ENCODE data around the gene PTGDR. TPM values are rescaled to one million over a fixed set of nuclear protein-coding genes. Genes with fewer than 3 reads are reported as not detected.

Gene PTGDR
- total and polyA plus RNA-seq, 2 of the 8 experiments (the other 6 are each of a cell fraction or from before 2014, with no cell fraction given), result 0.22 to 0.83 TPM

DNA sequence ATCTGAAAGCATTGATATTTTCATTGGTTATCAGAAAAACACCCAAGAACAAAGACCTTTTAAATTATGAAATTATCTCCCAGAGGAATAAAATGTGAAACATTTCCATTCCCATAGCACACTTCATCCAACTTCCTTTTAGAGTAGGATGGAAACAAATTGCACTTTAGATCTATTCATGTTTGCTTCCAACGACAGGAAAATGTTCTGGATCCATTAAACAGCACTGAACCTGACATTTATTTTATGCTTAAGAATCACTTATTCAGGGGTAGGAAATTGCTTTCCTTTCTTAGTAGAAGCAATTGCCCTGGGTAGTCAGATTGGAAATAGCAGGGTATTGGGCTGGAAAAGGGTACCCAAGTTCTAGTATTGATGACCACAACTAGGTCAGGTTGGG is 28.8 kb upstream of the PTGDR start (continued):
- TF ChIP-seq EZH2 (IDR thresholded peaks at IDR 0.05; ENCODE audit: low read depth, low read length, severe bottlenecking) (no peak), POLR2AphosphoS5 (IDR thresholded peaks at IDR 0.05; ENCODE audit: low read depth, low read length) (no peak), RAD21 (IDR thresholded peaks at IDR 0.05 in 1 of 2, conservative IDR thresholded peaks at IDR 0.05 in 1 of 2; ENCODE audit: low read depth in 2 of 2, low read length in 2 of 2) (no peak), SAP30 (IDR thresholded peaks at IDR 0.05; ENCODE audit: insufficient read depth, insufficient replicate concordance, low read length) (no peak), RBBP5 (IDR thresholded peaks at IDR 0.05; ENCODE audit: borderline replicate concordance, low read depth, low read length) (no peak)

All from H1 (cell line).